NCI-H748 (cell line): ENCODE results near the gene DUSP6.

Experiments
- DNase-seq: peaks from one replicate; lab custom pipeline; 2025; ENCODE audit not compliant: unreplicated experiment; lab: John Stamatoyannopoulos, UW

Gene DUSP6

GRCh38 chr12:89305373-89305772 is 46.9 kb downstream of the DUSP6 start:
- DNase-seq, result no peak

- DNase-seq, result no peak
These were observed 52.4 kb downstream of the DUSP6 start for GRCh38 chr12:89299931-89300330.

GRCh38 chr12:89299417-89299816 is 52.9 kb downstream of the DUSP6 start:
- DNase-seq, result no peak
